ENCODE results near the gene ERMN.
"Not testable (repeated sequence)": the region's sequence is repeated elsewhere in the genome, so short reads cannot be mapped to it uniquely, and the experiment has no call there.

The ERMN gene

GRCh38 chr2:157325786-157326185 is at the start of gene ERMN:
ERMN (minus strand) TSS chr2:157325824; CDS start chr2:157325642, 182 bp downstream.
- DNase-seq = no peak

DNA sequence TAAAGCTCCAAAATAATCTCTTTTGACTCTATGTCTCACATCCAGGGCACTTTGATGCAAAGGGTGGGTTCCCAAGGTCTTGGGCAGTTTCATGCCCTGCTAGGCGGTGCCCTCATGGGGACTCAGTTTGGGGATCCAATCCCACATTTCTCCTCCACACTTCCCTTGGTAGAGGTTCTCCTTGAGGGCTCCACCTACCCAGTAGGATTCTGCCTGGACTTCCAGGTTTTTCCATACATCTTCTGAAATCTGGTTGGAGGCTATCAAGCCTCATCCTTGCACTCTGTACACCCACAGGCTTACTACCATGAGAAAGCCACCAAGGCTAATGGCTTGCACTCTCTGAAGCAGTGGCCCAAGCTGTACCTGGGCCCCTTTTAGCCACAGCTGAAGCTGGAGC is 49.8 kb upstream of the ERMN start:
- no peak for DNase-seq

DNA sequence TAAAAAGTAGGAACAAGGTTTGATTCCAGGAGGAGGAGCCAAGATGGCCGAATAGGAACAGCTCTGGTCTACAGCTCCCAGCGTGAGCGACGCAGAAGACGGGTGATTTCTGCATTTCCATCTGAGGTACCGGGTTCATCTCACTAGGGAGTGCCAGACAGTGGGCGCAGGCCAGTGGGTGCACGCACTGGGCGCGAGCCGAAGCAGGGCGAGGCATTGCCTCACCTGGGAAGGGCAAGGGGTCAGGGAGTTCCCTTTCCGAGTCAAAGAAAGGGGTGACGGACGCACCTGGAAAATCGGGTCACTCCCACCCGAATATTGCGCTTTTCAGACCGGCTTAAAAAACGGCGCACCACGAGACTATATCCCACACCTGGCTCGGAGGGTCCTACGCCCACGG is 42.9 kb upstream of the ERMN start:
- DNase-seq = not testable (repeated sequence)

DNA sequence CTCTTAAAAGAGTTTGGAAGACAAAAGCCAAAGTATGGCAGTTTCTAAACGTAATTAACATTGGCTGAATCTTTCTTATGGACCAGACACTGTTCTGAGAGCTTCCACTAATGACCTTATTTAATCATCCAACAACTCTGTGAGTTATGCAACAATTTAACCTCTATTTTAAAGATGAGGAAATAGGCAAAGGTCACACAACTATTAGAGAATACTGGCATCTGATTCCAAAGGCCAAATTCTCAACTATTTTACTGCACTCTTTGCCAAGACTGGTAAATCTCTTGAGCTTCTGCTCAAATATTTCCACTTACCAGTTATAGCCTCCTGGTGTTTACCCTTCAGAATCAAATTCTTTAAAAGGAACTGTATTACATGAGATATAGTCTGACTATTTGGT is 42.1 kb upstream of the ERMN start:
- no peak for DNase-seq

DNA sequence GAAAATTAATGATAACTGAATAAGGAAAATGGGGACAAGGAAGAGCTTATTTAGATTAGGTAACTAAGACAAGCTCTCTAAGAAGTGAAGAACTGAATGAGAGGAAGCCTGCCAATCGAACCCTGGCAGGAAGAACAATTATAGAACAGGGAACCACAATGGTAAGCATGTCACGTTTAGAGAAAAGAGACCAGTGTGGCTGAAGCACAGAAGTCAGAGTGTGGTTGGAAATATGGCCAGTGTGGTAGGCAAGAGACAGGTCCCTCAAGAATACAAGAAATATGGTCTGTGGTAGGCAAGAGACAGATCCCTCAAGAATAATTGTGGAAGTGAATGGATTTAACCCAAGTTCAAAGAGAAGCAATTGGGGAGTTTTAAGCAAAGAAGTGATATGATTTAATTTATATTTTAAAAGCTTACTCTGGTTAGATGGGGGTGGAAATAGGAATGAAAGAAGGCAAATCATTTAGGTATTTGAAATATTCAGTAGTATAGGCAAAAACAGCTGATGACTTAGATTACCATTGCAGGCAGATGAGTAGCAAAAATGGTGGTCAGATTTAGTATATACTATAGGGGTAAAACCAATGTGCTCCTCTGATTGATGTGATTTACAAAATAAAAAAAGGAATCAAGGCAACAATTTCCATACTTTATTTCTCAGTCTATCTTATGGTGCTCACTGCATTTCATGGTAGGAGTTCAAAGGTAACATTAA is 38.8 kb upstream of the ERMN start:
- no peak for DNase-seq

GRCh38 chr2:157363612-157364101 is 38.0 kb upstream of the ERMN start:
- DNase-seq = no peak

- DNase-seq = no peak
These were observed 37.0 kb upstream of the ERMN start for GRCh38 chr2:157362627-157363026.

- DNase-seq = no peak
These were observed 35.9 kb upstream of the ERMN start for GRCh38 chr2:157361526-157361925.

DNA sequence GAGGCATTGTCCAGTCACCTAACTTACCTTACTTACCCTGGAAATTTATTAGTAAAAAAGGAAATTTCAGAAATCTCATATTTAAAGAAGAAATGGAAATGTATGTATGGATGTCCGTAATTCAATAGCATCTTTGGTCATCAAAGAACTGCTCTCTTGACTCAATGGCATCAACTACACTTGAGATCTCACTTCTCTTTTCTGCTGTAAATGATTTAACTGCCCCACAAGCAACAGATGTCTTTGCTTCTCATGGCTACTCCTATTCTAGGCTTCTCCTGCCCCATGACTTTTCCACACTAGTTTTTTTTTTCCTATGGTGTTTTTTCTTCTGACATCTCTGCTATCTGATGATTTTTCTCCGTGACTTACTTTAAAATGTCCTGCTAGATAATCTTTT is 34.0 kb upstream of the ERMN start:
- DNase-seq = no peak

- no peak for DNase-seq
These were observed 30.0 kb upstream of the ERMN start for GRCh38 chr2:157355618-157356017.

DNA sequence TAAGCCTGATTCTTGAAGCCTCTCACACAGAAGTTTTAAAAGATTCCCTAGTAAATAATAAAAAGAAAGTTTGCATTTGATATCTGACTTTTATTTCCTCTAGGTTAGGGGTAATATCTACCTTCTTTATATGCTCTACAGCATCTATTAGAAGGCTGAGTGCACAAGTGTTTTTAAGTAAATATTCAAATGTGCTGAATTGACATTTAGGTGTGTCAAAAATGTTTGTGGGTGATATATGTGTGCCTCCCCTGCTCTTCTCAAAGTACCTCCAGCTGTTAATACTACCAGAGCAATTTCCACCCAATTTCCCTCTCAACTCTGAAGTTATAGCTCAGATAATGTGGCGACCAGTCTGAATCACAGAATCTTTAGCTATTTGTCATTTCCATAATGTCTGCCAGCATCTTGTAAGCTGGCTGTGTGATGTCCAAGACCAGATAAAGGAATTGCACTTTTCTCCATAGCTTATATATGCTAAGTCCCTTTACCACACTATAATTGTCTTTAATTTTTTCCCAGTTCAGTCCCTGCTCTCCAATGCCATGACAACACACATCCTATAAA is 24.4 kb upstream of the ERMN start:
- no peak for DNase-seq

DNA sequence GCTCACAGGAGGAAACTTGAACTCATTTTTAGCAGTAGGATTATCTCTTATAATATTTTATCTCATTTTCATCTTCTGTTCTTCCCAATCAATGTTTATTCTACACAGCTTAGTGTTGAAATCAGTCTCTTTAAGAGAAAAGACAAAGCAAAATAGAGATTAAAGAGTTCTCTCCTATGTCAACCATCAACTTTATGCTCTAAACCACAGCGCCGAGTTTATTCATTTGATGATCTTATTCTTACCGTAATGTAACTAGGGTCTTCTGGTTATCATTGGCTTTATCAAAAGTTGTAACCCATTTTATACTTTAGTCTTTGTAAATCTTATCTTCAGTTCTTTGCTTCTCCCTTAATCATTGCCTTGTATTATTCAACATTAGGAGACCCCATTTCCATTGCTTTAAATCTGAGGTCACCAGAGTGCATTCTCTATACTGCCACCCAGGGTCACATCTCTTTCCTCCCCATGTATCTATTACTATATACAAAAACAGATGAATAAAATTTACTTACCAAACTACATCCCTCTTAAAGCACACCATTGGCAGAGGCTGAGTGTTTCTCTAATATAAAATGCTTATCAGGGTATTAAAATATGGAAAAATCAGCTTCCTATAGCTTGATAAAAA is 22.8 kb upstream of the ERMN start:
- DNase-seq = no peak

DNA sequence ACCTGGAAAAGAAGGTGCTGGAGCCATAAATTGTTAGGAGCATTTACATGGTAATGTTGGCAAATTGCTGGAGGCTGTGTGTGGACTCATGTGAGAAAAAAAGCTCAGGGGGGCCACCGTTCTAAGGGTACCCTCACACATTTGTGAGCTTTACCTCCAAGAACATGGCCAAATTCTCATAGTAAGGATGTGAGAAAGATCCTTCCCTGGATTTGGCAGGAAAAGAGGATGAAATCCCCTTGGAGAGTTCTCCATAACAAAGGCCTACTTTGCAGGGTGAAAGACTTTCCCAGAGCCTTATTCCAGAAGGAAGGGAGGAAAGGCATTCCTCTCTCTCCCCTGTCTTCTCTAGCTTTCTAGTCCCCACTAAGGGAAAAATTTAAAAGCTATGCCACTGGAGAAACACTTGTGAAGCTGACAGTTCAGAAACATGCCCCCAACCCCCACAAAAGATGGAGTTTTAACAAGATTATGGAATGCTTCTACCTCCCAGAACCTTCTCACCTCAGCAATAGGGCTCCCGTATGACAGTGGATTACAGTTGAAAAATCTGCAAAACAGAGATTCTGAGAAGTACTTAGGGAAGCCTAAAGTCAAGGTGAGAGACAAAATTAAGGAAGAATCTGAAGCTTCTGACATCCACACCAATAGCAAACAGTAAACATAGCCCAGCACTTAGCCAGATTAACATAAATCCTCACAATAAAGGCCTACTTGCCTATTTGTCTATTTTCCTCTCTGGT is 20.2 kb upstream of the ERMN start:
- DNase-seq = no peak

DNA sequence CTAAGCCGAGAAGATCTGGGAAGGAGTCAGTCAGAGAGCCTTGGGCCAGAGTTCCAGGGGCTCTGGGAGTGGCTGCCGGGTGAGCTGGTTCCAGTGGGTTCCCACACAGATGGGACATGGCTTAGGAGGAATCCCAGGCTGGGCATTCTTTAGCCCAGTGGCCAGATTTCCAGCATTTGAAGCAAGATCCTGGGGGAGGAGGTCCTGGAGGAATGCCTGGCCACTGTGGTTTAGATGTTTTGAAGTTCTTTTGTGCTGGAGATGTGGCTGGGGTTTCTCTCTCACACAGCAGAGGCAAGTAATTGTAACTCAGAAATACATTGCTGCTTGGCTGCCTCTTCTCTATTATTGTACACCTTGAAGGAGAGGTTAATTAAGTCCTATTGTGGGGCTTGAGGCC is 15.8 kb upstream of the ERMN start:
- not testable (repeated sequence) for DNase-seq

- no peak for DNase-seq
These were observed 14.5 kb upstream of the ERMN start for GRCh38 chr2:157339965-157340655.

GRCh38 chr2:157337978-157338377 is 12.4 kb upstream of the ERMN start:
- DNase-seq = no peak

GRCh38 chr2:157336137-157337010 is 10.8 kb upstream of the ERMN start:
- DNase-seq = peak; percentile 36

DNA sequence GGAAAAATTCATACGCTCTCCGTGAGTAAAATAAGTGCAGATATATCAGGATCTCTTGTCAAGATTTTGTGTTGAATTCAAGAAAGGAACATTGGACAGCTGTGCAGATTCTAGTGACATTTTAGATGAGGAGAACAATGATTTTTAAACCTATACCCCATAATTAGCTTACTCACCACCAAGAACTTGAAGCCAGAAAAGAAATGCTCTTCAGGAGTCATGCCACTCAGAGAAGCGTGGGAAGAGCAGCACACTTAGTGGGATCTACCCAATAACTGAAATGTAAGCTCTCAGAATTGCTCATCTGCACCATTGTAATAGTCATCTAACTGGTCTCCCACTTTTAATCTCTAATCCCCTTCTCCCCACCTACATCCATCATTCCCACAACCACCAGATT is 9.2 kb upstream of the ERMN start:
- no peak for DNase-seq

DNA sequence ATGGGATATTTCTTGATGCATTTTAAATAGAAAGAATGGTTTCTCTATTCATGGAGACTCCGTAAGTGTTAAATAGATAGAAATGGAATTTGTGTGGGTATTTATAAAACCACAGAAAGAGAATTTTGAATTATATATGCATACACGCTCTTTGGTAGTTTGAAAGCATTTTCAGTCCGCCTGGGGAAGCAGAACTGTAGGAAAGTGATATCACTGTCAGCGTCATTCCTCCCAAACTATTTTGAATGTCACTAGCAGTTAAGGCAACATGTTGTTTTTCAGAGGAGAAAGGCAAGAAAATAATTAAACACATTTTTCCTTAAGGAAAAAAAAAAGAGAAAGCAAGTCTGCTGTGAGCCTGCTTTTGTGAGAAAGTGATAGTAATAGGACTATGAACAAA is 8.7 kb upstream of the ERMN start:
- DNase-seq = no peak

DNA sequence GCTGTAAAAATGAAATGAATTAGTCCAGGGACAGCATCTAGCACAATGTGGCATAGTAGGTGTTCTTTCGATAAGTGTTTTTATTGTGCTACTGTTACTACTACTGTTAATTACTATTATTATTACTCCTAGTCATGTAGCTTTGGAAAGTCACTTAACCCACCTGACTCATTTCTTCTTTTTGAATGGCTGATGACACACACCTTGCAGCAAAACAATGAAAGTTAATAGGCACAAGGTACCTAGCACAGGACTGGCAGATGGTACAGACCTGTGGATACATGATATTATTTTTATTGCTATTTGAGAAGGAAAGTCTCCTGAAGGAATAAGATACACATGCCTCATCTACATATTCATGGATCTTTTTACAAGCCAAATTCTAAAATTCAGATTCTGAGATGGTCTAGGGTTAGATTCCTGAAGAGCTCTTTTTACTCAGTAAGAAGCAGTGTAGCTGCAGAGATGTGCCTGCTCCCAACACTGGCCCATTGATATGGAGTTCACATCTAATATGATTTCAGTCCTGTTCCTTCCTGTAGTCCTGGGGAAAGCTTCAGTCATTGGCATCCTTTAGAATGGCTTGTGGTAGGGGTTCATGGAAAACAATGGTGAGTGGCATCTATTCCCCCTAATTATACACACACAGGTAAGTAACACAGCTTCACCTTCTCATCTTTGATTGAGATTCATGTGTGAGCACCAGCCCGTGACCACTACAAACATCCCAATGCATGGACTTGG is 7.9 kb upstream of the ERMN start:
- no peak for DNase-seq

- DNase-seq = no peak
These were observed 3.9 kb upstream of the ERMN start for GRCh38 chr2:157329524-157329923.
